ENCODE data around the gene CBFA2T2.

GRCh38 chr20:33649201-33649681 lies 159.3 kb downstream of the CBFA2T2 start:
- TF ChIP-seq CTCF (IDR thresholded peaks at IDR 0.05; ENCODE audit: poor library complexity): no peak
- no peak for TF ChIP-seq EZH2 (IDR thresholded peaks at IDR 0.05; ENCODE audit: borderline replicate concordance)
- TF ChIP-seq EZH2phosphoT487 (IDR thresholded peaks at IDR 0.05; ENCODE audit: low read depth, severe bottlenecking, unreplicated experiment): no peak

Data from hepatocyte (in vitro differentiated cells).